Gastroesophageal sphincter (tissue), 4 donors: ENCODE results near the gene TPX2. TPM values are rescaled to one million over a fixed set of nuclear protein-coding genes. Genes with fewer than 3 reads are reported as not detected.

Experiments used
- ATAC-seq: fragments of 150-250 bp; one replicate; pipeline ENCODE4 v1.9.1; 2016; ENCODE audit warnings: mild to moderate bottlenecking, moderate library complexity
- H3K27ac ChIP-seq, 4 donors: fragments of 200-600 bp; sonication (generic) in 3 of 4; 1 replicate in 3 of 4; 2 replicates in 1 of 4; pipeline ENCODE4 v1.5.1; 2016 to 2019
- H3K27me3 ChIP-seq: fragments of 200-600 bp; sonication (generic); one replicate; pipeline ENCODE4 v1.5.1; 2019
- H3K36me3 ChIP-seq, 2 donors: fragments of 200-600 bp; sonication (generic); one replicate each; pipeline ENCODE4 v1.5.1; 2019; ENCODE audit warnings: control low read depth in 1 of 2
- H3K4me1 ChIP-seq, 3 donors: fragments of 200-600 bp; sonication (generic); 1 replicate in 2 of 3; 2 replicates in 1 of 3; pipeline ENCODE4 v1.5.1; 2016 to 2019; ENCODE audit warnings: control low read depth in 2 of 3
- H3K4me3 ChIP-seq, 2 donors: fragments of 200-600 bp; sonication (generic); one replicate each; pipeline ENCODE4 v1.5.1; 2019; ENCODE audit warnings: mild to moderate bottlenecking in 1 of 2, moderate library complexity in 1 of 2
- H3K9me3 ChIP-seq, 3 donors: fragments of 200-600 bp; sonication (generic); one replicate each; pipeline ENCODE4 v1.5.1; 2017 to 2019; ENCODE audit warnings: control low read depth in 2 of 3
- CTCF ChIP-seq, 4 experiments: fragments of 200-600 bp in 2 of 4; fragments of 450-650 bp in 2 of 4; sonication (generic) in 1 of 4; IDR thresholded peaks; one replicate each; pipeline ENCODE4 v1.5.1; 2017 to 2019; ENCODE audit warnings: antibody characterized with exemption in 4 of 4, mild to moderate bottlenecking in 2 of 4, moderate library complexity in 2 of 4
- EP300 ChIP-seq: sonication (generic); formaldehyde crosslinking; IDR thresholded peaks from one replicate; pipeline ENCODE4 v1.6.1; 2017; ENCODE audit warnings: antibody characterized with exemption, mild to moderate bottlenecking
- POLR2A ChIP-seq, 2 donors: fragments of 450-650 bp; IDR thresholded peaks; one replicate each; pipeline ENCODE4 v1.6.1; 2017; ENCODE audit warnings: antibody characterized with exemption in 2 of 2, mild to moderate bottlenecking in 2 of 2, moderate library complexity in 1 of 2
- POLR2AphosphoS5 ChIP-seq: sonication (generic); formaldehyde crosslinking; IDR thresholded peaks from one replicate; pipeline ENCODE4 v1.6.1; 2017; ENCODE audit warnings: antibody characterized with exemption
- WGBS, 2 donors: methylation state at CpG; one replicate each; pipeline ENCODE4 v1.1.5; 2018; ENCODE audit warnings: low coverage in 1 of 2; 5-methylcytosine and 5-hydroxymethylcytosine counted together
- total RNA-seq, 4 donors: library from RNA; depleted of rRNA; stranded (reverse); fragments of >200 nt; gene quantifications; one replicate each; pipeline ENCODE4 v1.1.0, GENCODE V29; 2016

The TPX2 gene
- total RNA-seq, 4 donors from 2014 or later: 0.13 to 1.4 (median 0.74) TPM

- Histone ChIP-seq H3K27ac (peak overlapping the region; percentile 24 to 99 (median 93)), H3K9me3 (no peaks in the 10 kb centered on the region), H3K36me3 (peaks cover 0 to 31% of the 10 kb centered on the region in 2 donors), H3K27me3 (no peaks in the 10 kb centered on the region), H3K4me1 (peaks cover 12 to 93% (median 64%) of the 10 kb centered on the region in 3 donors), H3K4me3 (peak overlapping the region in 1 of 2 donors; percentile 89)
- no peak for ATAC-seq
- 90 to 92% methylated on average over 2 of the region's 6 CpGs for WGBS, 2 donors
- TF ChIP-seq EP300 (no peak), POLR2AphosphoS5 (no peak), CTCF (IDR thresholded peaks at IDR 0.05) (no peak), POLR2A (IDR thresholded peaks at IDR 0.05) (no peak)
Observed at GRCh38 chr20:31717478-31718201, 21.4 kb upstream of the TPX2 start.

GRCh38 chr20:31718952-31719643 is 20.0 kb upstream of the TPX2 start:
- H3K27me3 ChIP-seq: no peaks in the 10 kb centered on the region
- H3K4me1 ChIP-seq: peaks cover 7 to 79% (median 54%) of the 10 kb centered on the region in 3 donors
- 67 to 80% methylated on average over 3 to 4 of the region's 6 CpGs for WGBS, 2 donors
- peak overlapping the region; percentile 88 to 89 for H3K4me3 ChIP-seq
- no peak for TF ChIP-seq EP300
- no peak for TF ChIP-seq CTCF (IDR thresholded peaks at IDR 0.05)
- no peak for TF ChIP-seq POLR2AphosphoS5
- TF ChIP-seq POLR2A (IDR thresholded peaks at IDR 0.05): no peak
- peaks cover 0 to 31% of the 10 kb centered on the region in 2 donors for H3K36me3 ChIP-seq
- peak overlapping the region in 3 of 4 donors; percentile 93 to 99 (median 98) for H3K27ac ChIP-seq
- ATAC-seq: no peak
- no peaks in the 10 kb centered on the region for H3K9me3 ChIP-seq

GRCh38 chr20:31719644-31720485 is 19.2 kb upstream of the TPX2 start:
- TF ChIP-seq POLR2A (IDR thresholded peaks at IDR 0.05) (no peak), EP300 (no peak), POLR2AphosphoS5 (no peak), CTCF (IDR thresholded peaks at IDR 0.05) (no peak)
- WGBS, 2 donors: 55 to 80% methylated on average over 1 to 2 of the region's 2 CpGs
- no peak for ATAC-seq
- peaks cover 0 to 28% of the 10 kb centered on the region in 2 donors for H3K36me3 ChIP-seq
- peak overlapping the region; percentile 13 to 99 (median 96) for H3K27ac ChIP-seq
- peak overlapping the region; percentile 88 to 89 for H3K4me3 ChIP-seq
- no peaks in the 10 kb centered on the region for H3K27me3 ChIP-seq
- H3K4me1 ChIP-seq: peaks cover 6 to 71% (median 50%) of the 10 kb centered on the region in 3 donors
- H3K9me3 ChIP-seq: no peaks in the 10 kb centered on the region

- ATAC-seq: no peak
- no peaks in the 10 kb centered on the region for H3K27me3 ChIP-seq
- peaks cover 0 to 23% of the 10 kb centered on the region in 2 donors for H3K36me3 ChIP-seq
- H3K4me3 ChIP-seq: peak overlapping the region; percentile 88 to 89
- peak in 1 of 2 donors; percentile 9 for TF ChIP-seq POLR2A (IDR thresholded peaks at IDR 0.05)
- TF ChIP-seq POLR2AphosphoS5: no peak
- no peak for TF ChIP-seq CTCF (IDR thresholded peaks at IDR 0.05)
- peaks cover 6 to 62% (median 41%) of the 10 kb centered on the region in 3 donors for H3K4me1 ChIP-seq
- peak overlapping the region; percentile 54 to 99 (median 96) for H3K27ac ChIP-seq
- no peaks in the 10 kb centered on the region for H3K9me3 ChIP-seq
- 40 to 83% methylated on average over 1 to 4 of the region's 7 CpGs for WGBS, 2 donors
Observed at GRCh38 chr20:31720486-31721407, 18.3 kb upstream of the TPX2 start.
